ENCODE data around the gene TMOD2.

GRCh38 chr15:51841406-51842040 is 90.1 kb downstream of the TMOD2 start:
- TF ChIP-seq CTCF (conservative IDR thresholded peaks at IDR 0.05): no peak
- TF ChIP-seq ZFX (IDR thresholded peaks at IDR 0.05): no peak

Measured in C4-2B (cell line).